ENCODE measurements around the gene CCN5. TPM values are rescaled to one million over a fixed set of nuclear protein-coding genes. Genes with fewer than 3 reads are reported as not detected.

CCN5 gene
- total and polyA plus RNA-seq, 2 of the 13 experiments (the other 11 are each of a cell fraction or from before 2014, with no cell fraction given) = 0.12 TPM; not detected in 1

GRCh38 chr20:44769481-44769863 is 54.3 kb downstream of the CCN5 start (continued):
- TF ChIP-seq NFIB (CRISPR knock-in tag; IDR thresholded peaks at IDR 0.05; ENCODE audit: borderline replicate concordance) (no peak), ZNF276 (CRISPR knock-in tag; IDR thresholded peaks at IDR 0.05; ENCODE audit: low read depth) (no peak), NFRKB (IDR thresholded peaks at IDR 0.05) (no peak), ZNF292 (CRISPR knock-in tag; IDR thresholded peaks at IDR 0.05; ENCODE audit: borderline replicate concordance, low read depth) (no peak), JARID2 (CRISPR knock-in tag; IDR thresholded peaks at IDR 0.05; ENCODE audit: insufficient replicate concordance) (no peak), ARID2 (CRISPR knock-in tag; IDR thresholded peaks at IDR 0.05; ENCODE audit: borderline replicate concordance) (no peak)
- TF ChIP-seq, protein P1, sequence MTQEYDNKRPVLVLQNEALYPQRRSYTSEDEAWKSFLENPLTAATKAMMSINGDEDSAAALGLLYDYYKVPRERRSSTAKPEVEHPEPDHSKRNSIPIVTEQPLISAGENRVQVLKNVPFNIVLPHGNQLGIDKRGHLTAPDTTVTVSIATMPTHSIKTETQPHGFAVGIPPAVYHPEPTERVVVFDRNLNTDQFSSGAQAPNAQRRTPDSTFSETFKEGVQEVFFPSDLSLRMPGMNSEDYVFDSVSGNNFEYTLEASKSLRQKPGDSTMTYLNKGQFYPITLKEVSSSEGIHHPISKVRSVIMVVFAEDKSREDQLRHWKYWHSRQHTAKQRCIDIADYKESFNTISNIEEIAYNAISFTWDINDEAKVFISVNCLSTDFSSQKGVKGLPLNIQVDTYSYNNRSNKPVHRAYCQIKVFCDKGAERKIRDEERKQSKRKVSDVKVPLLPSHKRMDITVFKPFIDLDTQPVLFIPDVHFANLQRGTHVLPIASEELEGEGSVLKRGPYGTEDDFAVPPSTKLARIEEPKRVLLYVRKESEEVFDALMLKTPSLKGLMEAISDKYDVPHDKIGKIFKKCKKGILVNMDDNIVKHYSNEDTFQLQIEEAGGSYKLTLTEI (CRISPR knock-in tag; conservative IDR thresholded peaks at IDR 0.05) = no peak

DNA sequence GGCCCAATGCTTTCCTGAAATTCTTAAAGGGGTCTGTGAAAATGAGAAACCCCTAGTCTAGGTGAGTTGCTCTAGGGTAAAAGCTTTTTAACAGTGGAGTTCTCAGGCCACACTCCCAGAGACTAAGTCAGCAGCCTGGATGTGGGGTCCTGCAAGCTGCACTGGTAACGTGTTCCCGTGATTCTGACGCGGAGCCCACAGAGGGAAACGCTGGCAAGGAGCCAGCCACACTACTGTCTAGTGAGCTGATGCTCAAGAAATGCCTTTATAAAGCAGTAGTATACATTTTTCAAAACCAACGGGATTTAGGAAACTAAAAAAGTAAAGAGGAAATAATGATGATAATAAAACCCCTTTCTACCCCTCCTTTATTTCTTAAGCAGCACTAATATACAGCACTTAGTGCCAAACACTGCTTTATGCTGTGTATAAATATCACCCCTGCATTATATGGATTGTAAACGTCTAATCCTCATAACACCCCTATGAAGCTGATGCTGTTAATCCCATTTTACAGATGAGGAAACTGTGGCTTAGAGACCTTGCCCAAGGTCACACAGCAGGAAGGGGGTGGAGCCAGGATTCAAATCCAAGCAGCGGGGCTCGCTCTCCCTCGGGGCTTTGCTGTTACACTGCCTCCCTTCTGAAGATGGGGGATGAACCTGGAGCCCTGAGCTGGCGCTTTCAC is 55.5 kb downstream of the CCN5 start:
- Histone ChIP-seq H3K79me2 (ENCODE audit: insufficient read depth, low read length) (no peaks in the 10 kb centered on the region), H3K4me3 (replicated peaks in 1 of 3; ENCODE audit: insufficient read depth in 1 of 3, low read depth in 2 of 3, low read length in 3 of 3) (no peak overlapping the region), H4K20me1 (ENCODE audit: insufficient read depth, low read length) (no peaks in the 10 kb centered on the region), H3K9me3 (ENCODE audit: low read length) (no peaks in the 10 kb centered on the region), H3K27ac (ENCODE audit: extremely low read length, insufficient read depth, low read length) (no peak overlapping the region), H3K27me3 (ENCODE audit: control insufficient read depth in 1 of 2, insufficient read depth in 2 of 2, low read length in 2 of 2) (peaks cover 2 to 20% of the 10 kb centered on the region in 2 experiments; a peak in 2 of 5 replicates), H3K36me3 (replicated peaks in 1 of 2; ENCODE audit: control insufficient read depth in 1 of 2, insufficient read depth in 2 of 2, low read length in 2 of 2) (no peaks in the 10 kb centered on the region), H2AFZ (ENCODE audit: low read length) (no peak overlapping the region), H3K9ac (ENCODE audit: insufficient read depth, low read depth, low read length) (no peak overlapping the region), H3K4me2 (ENCODE audit: low read depth, low read length) (no peak overlapping the region), H3K4me1 (ENCODE audit: insufficient read depth, low read length) (no peaks in the 10 kb centered on the region)
- no peak for ATAC-seq
- no peak for DNase-seq (ENCODE audit: low spot score)
- ChIA-PET CTCF (ENCODE audit: low intra/inter-chr PET ratio, low total read pairs) (no interaction called here), POLR2A (no interaction called here)
- intact Hi-C loops (cut with micrococcal nuclease; ENCODE audit: unreplicated experiment) = no loop called here
- BruUV-seq (replicated peaks) = no TSS peak
- TF ChIP-seq ZNF362 (CRISPR knock-in tag; IDR thresholded peaks at IDR 0.05; ENCODE audit: borderline replicate concordance) (no peak), ZNF629 (CRISPR knock-in tag; conservative IDR thresholded peaks at IDR 0.05) (peak; percentile 78)
- in situ Hi-C loops (cut with HindIII; ENCODE audit: extremely low pct_ligation_motif_present, low pct_unique_long_range_greater_than_20kb) = no loop called here
- 7% methylated on average over 11 of the region's 11 CpGs for WGBS (ENCODE audit: low lambda C conversion rate)
- FAIRE-seq = no peak
